Stimulated activated CD4-positive, alpha-beta T cell treated with anti-CD3 and anti-CD28 coated beads, Interleukin-15, amount 100 ng/mL, for 1 hour (primary cell): ENCODE results near the gene CDK17.
"Not testable (repeated sequence)": the region's sequence is repeated elsewhere in the genome, so short reads cannot be mapped to it uniquely, and the experiment has no call there.

Experiments
- DNase-seq, 2 donors: peaks; one replicate each; pipeline ENCODE4 v3.0.0-alpha.2; 2020; ENCODE audit warnings: low read depth in 1 of 2, low spot score in 1 of 2

Gene CDK17

DNA sequence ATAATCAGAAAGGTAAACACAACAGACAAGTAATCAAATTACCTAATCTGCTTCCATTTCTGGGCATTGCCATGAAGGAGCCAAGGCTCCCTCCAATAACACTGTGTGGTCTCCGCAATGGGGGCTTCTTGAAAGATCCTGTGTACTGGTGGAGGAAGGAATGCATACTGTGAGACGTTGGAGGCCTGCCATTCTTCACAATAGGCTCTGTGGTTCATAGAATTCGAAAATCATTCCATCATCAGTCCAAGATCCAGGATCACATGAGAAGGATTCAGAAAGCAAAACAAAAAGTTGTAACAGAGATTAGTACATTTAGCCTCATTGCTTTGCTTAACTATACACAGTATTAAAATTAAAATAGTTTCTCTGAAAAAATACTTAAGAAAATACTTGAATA lies 76.3 kb downstream of the CDK17 start:
- no peak for DNase-seq

DNA sequence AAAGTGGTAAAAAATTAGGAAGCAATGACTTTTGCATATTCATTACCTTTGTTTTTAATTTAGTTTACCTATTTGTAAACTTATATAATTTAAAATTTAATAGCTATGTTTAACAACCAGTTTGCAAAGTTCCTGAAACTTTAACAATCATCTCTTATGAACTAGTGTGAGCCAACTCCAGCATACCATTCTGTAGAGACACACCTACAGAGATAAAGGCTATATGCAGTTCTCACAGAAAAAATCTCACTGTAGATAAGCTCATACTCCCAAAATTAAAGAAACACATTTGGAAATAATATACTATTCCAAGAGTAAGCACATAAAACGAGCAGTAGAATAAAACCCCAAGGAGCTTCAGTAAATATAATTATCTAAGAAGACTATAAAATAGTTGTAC lies 77.5 kb downstream of the CDK17 start:
- DNase-seq: no peak

DNA sequence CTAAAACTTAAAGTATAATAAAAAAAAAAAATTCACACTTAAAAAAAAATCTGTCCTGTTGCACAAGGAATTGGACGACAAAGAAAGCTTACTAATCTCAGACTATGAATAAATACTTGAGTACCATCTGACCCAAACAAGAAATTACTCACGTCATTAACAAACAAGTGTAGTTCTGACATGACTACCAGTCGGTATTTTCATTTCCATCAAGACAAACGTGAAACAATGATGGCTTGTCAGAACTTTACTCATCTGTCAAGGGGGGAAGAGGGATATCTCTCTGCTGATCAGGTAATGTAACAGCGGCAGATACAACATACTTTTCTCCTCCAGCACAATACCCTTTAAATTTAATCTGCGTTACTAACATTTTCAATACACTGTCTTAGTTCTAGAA lies 78.3 kb downstream of the CDK17 start:
- DNase-seq: no peak

DNA sequence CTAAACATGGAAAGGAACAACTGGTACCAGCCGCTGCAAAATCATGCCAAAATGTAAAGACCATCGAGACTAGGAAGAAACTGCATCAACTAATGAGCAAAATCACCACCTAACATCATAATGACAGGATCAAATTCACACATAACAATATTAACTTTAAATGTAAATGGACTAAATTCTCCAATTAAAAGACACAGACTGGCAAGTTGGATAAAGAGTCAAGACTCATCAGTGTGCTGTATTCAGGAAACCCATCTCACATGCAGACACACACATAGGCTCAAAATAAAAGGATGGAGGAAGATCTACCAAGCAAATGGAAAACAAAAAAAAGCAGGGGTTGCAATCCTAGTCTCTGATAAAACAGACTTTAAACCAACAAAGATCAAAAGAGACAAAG lies 82.4 kb downstream of the CDK17 start:
- DNase-seq: not testable (repeated sequence)

DNA sequence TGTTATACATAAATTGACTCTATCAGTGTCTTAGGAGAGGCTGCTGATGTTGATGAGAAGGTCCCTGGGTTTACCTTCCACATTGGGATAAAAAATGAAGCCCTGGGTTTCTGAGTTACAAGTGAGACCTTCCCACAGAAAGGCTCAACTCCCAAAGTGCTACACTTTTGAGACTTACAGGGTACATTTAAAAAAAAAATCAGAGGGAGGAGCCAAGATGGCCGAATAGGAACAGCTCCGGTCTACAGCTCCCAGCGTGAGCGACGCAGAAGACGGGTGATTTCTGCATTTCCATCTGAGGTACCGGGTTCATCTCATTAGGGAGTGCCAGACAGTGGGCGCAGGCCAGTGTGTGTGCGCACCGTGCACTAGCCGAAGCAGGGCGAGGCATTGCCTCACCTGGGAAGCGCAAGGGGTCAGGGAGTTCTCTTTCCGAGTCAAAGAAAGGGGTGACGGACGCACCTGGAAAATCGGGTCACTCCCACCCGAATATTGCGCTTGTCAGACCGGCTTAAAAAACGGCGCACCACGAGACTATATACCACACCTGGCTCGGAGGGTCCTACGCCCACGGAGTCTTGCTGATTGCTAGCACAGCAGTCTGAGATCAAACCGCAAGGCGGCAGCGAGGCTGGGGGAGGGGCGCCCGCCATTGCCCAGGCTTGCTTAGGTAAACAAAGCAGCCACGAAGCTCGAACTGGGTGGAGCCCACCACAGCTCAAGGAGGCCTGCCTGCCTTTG lies 84.3 kb downstream of the CDK17 start:
- DNase-seq: not testable (repeated sequence)

DNA sequence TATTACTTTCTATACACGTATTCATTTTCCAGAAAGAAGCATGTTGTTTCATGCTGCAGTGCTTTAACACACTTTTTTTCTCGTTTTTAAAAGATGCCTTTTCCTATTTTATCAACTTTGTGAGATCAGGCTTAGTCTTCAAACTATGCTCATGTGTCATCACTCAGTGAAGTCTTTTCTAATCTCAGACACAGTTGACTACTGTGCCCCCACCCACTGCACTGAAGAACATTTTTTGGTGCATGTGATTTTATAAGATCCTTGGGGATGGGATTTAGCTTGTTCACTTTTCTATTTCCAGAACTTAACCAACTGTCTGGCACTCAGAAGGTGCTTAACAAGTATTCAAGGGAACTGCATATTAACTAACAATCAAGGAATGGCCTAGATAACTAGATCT lies 85.5 kb downstream of the CDK17 start:
- DNase-seq: no peak

DNA sequence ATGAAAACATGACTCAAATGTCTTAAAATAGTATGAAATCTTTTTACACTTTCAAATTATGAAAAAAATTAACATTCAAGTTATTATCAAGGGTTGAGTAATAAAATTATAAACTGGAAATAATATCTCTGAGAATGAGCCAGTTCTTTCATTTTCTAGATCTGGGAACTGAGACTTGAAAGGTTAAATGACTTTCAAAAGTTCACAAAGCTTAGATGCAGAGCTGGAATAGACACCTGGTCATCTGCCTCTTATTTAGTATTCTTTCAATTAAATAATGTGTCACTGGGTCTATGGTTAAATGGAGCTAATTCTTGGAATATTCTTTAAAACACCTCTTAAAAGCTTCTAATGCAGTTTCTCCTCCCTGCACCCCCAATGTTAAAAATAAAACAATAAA lies 86.6 kb downstream of the CDK17 start:
- no peak for DNase-seq

DNA sequence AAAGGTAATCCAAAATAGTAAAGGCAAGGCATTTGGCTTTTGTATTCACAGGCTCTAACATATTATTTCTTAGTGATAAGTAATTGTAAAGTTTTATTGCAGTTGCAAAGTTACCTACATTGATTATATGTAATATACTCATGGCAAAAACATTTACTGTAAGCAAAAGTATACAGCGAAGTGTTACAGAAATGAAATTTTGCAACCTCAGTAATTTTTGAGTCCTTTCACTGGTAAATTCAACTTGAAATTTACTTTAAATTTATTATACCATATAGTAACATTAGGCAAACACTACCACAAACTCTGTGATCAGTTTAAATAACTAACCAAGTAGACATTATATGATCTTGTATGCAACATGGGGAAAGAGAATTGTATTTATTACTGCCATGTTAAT lies 89.0 kb downstream of the CDK17 start:
- no peak for DNase-seq

DNA sequence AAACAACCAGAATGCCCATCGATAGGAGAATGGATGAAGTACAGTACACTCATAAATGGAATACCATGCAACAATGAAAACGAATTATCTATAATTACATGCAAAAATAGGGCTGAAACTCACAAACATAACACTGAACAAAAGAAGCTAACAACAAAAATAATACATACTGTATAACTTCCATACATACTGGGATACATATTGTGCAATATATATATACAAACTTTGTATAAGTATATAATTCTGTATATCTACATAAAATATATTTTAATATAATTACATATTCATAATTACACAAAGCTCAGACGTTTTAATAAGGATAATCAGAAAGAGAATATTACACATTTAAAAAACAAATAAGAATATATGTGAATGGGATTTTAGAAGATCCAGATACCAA lies 90.2 kb downstream of the CDK17 start:
- no peak for DNase-seq

DNA sequence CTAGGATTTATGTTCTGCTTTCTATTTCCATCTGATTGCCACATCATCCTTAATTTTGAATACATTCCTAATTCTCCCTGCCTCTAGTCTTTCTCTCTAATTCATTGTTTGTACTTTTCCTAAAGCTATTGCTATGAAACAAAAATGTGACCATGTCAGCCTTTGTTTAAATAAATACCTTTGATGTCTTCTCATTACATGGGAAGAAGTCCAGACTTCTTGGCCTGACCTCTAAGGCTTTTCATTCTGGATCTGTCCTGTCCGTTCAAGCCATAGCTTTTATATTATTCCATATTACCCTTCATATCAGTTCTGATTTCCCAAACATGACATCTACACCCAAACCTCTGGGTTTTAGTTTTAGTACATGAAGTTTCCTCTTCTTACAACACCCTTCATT lies 91.4 kb downstream of the CDK17 start:
- no peak for DNase-seq

DNA sequence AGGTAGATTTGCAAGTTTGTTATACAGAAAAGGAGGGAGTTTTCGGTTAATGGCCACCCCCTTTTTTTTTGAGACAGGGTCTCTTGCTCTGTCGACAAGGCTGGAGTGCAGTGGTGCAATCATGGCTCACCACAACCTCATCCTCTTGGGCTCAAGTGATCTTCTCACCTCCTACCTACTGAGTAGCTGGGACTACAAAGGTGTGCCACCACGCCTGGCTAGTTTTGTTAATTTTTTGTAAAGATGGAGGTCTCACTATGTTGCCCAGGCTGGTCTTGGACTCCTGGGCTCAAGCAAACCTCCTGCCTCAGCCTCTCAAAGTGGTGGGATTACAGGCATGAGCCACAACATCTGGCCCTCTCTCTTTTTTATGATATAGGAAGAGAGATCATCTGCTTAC lies 94.6 kb downstream of the CDK17 start:
- DNase-seq: no peak

DNA sequence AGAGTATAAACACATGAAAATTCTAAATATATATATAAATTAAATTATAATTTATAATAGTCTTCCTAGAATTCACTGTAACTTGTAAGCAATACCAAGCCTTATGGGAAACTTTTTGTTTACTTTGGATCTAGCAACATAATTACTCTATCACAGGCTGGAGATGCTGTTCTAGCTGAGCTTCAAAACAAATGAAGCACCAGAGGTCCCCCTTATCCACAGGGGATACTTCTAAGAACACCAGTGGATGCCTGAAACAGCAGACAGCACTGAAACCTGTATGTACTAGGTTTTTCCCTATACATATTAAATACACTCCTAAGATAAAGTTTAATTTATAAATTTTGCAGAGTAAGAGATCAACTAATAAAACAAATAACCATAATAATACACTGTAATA lies 96.6 kb downstream of the CDK17 start:
- no peak for DNase-seq

DNA sequence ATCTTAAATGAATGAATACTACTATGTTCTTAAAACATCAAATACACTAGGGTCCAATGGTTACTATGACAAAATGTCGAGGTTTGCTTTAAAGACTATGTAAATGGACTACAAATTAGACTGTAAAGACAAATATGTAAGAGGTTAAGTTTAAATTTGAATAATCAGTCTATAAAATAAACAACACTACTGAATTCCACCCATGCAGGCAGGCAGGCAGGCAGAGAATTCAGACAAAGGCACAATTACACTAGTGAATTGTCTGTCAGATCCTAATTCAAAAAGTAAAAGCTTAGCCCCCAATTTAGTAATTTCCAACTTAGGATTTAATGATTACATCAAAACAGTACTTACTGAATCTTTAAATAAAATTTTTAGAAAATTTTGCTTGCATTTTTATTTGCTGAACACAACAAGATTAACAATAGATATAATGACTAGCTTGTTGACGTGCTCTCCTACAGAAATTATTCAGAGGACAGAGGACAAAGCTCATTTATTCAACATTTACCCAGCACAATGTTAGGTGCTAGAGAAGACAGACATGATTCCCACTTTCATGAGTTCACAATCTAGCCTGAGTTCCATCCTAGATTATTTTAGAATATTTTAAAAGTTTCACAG lies 97.4 kb downstream of the CDK17 start:
- DNase-seq: no peak

DNA sequence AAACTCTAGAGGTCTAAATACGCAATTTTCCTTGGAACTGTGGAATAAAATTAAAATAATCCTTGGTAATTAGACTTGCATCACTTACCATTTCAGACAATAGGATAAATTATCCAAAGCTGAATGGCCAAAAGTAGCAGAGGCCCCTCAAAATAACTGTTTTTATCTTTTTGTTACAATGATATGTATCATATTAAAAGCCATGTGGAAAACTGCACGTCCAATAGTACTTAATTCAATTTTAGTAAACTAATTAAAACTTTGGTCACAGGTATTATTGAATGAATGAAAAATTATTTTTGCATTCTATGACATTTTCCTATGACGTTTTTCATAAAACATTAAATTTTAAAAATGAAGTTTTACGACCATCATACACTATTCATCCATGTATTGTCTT lies 98.5 kb downstream of the CDK17 start:
- no peak for DNase-seq

DNA sequence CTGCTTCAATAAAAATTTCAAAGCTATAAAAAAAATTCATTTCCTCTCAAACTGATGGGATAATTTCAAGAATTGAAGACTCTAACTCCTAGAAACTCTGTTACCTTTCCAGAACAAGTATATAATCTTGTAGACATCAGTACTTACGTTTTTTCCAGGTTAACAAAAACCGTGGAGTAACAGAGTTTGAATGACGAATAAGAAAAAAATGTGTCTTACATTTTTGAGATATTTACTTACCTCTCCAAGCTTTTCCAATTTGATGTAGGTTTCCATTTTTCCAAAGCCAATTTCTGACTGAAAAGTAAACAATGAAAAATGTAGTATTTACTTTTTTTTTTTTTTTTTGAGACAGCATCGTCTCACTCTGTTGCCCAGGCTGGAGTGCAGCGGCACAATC lies 100.2 kb downstream of the CDK17 start:
- DNase-seq: no peak

DNA sequence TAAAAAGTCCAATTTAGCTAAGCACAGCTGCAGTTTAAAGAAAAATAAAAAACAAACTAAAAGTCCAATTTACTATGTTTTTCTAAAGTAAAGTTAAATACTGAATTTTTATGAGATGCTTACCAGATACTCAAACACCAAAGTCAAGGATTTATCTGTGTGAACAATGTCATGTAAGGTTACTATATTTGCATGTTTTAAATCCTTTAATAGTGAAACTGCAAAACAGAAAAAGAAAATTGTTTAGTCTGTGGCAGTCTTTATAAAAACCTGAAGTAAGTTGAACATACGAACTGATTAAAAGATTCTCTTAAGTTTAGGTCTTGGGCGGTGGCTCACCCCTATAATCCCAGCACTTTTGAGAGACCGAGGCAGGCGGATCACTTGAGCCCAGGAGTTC lies 102.7 kb downstream of the CDK17 start:
- no peak for DNase-seq

DNA sequence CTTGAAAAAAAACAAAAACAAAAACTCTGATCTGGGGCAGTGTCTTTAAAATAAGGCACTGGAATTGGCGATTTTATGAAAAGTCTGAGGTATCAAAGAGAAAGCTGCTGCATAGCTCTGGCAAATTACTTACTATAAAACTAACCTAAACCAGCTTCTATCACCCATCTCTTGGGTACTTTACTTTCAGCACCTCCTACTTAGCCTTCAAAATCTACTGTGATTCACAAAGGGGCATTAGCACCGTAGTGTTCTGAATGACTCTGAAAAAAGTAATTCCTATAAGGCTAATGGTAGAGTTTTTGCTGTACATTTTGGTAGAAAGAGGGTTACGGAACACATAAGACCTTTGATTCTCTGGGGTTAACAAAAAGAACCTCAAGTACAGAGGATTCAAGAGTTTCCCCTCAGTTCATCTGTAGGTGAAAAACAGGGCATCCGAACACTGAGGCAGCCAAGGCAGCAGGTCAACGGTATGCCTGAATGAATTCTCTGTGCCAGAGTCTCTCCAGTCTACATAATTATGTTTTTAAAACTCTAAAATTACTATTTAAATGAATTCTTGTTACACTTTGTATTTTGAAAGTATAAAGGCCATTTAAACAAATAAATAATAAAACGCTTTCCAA lies 104.6 kb downstream of the CDK17 start:
- DNase-seq: no peak

DNA sequence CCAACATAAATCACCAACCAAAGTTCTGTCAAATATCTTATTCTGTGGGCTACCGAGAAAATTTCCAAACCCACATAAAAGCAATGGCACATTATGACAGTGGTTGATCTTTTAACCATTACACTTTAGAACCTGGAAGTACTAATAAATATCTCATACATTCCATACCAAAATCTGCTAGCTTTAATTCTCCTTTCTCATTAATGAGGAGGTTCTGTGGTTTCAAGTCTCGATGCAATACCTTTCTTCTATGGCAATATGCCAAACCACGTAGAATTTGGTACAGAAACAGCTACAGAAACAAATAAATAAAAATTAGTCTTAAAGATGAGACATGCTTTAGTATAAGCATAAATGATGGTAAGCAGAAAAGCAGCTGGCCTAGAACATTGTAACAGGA lies 105.4 kb downstream of the CDK17 start:
- no peak for DNase-seq

DNA sequence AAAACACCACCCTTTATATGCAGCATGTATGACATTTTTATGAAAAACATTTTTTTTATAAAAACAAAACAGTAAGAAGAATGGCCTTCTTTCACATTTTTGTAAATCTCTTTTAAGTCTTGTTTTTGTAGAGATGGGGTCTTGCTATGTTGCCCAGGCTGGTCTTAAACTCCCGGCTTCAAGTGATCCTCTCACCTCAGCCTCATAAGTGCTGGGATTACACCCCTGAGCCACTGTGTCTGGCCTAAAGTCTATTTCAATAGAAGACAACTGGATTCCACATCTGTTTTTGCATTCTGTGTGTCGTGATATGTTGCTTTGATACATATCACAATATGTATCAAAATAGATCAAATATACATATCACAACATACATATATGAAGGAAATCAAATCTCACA lies 107.1 kb downstream of the CDK17 start:
- DNase-seq: no peak

DNA sequence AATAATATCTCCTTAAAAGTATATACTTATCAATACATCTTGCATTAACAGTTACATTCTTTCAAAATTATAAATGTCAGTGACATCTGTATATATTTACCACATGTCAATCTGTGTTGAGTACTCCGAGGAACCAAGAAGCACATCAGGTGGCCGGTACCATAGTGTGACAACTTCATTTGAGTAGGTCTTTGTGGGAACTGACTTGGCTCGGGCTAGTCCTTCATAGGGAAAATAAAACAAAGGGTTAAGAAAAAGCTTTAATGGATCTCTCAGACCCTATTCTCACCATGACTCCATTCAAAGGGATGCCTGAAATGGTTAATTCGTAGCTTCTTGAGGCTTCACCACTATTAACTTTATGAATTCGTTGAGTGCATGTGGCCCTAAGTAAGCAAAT lies 111.2 kb downstream of the CDK17 start:
- DNase-seq: no peak

DNA sequence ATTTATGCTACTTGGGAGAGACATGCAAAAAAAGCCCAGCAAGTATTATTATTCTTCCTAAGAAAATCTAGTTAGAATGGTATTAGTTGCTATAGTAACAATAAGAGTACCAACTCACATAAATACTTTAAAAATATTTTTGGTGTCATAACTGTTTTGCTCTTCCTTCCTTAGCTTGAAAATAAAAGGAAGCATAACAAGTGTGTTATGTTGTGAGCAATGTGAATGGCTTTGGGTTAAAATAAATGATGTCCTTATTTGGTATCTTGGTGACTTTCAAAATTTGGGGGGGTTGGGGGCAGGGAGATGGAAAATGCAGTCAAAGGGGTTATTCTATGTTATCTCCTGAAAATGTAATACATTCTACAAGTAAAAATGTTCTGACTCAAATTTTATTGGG lies 115.1 kb downstream of the CDK17 start:
- DNase-seq: no peak

DNA sequence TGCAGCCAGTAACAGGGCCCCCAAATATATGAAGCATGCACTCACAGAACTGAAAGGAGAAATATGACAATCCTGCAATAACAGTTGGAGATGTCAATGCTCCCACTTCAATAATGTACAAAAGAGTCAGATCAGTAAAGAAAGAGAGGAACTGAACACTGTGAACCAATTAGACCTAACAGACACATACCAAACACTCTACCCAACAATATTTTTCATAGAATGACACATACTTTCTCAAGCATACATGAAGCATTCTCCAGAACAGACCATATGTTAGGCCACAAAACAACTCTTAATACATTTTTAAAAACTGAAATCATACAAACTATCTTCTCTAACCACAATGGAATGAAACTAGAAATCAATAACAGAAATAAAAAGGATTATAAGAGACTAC lies 125.9 kb downstream of the CDK17 start:
- no peak for DNase-seq
